GM06990 (cell line): ENCODE results near the gene EPHB4.
"Not testable (repeated sequence)": the region's sequence is repeated elsewhere in the genome, so short reads cannot be mapped to it uniquely, and the experiment has no call there.

Experiments
- DNase-seq: peaks from one replicate; pipeline ENCODE4 v3.0.0-alpha.2; 2011; ENCODE audit not compliant: insufficient read length; ENCODE audit errors: extremely low read depth
- H3K27me3 ChIP-seq: replicated peaks from 2 replicates; pipeline ENCODE4 v1.6.0; 2011; ENCODE audit warnings: low read length; ENCODE audit not compliant: control insufficient read depth, insufficient read depth
- H3K36me3 ChIP-seq: 2 replicates; pipeline ENCODE4 v1.5.1; 2011; ENCODE audit warnings: low read length; ENCODE audit not compliant: control insufficient read depth, insufficient read depth
- H3K4me3 ChIP-seq: replicated peaks from 2 replicates; pipeline ENCODE4 v1.5.1; 2011; ENCODE audit warnings: low read depth, mild to moderate bottlenecking, control low read depth, low read length
- TF ChIP-seq, protein P1 (sequence below): IDR thresholded peaks from 2 replicates; pipeline ENCODE4 v1.5.1; 2011; ENCODE audit warnings: low read length, control low read depth, mild to moderate bottlenecking, inconsistent platforms; ENCODE audit not compliant: insufficient read depth, poor library complexity, severe bottlenecking

The EPHB4 gene

GRCh38 chr7:100811480-100811879 lies 15.8 kb downstream of the EPHB4 start:
- Histone ChIP-seq H3K36me3 (no peaks in the 10 kb centered on the region), H3K27me3 (no peaks in the 10 kb centered on the region), H3K4me3 (no peak overlapping the region)
- no peak for DNase-seq
- TF ChIP-seq, protein P1, sequence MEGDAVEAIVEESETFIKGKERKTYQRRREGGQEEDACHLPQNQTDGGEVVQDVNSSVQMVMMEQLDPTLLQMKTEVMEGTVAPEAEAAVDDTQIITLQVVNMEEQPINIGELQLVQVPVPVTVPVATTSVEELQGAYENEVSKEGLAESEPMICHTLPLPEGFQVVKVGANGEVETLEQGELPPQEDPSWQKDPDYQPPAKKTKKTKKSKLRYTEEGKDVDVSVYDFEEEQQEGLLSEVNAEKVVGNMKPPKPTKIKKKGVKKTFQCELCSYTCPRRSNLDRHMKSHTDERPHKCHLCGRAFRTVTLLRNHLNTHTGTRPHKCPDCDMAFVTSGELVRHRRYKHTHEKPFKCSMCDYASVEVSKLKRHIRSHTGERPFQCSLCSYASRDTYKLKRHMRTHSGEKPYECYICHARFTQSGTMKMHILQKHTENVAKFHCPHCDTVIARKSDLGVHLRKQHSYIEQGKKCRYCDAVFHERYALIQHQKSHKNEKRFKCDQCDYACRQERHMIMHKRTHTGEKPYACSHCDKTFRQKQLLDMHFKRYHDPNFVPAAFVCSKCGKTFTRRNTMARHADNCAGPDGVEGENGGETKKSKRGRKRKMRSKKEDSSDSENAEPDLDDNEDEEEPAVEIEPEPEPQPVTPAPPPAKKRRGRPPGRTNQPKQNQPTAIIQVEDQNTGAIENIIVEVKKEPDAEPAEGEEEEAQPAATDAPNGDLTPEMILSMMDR: no peak

- Histone ChIP-seq H3K27me3 (no peaks in the 10 kb centered on the region), H3K4me3 (no peak overlapping the region), H3K36me3 (no peaks in the 10 kb centered on the region)
- TF ChIP-seq, protein P1: no peak
- no peak for DNase-seq
Measured at GRCh38 chr7:100808354-100808875, 18.9 kb downstream of the EPHB4 start.

DNA sequence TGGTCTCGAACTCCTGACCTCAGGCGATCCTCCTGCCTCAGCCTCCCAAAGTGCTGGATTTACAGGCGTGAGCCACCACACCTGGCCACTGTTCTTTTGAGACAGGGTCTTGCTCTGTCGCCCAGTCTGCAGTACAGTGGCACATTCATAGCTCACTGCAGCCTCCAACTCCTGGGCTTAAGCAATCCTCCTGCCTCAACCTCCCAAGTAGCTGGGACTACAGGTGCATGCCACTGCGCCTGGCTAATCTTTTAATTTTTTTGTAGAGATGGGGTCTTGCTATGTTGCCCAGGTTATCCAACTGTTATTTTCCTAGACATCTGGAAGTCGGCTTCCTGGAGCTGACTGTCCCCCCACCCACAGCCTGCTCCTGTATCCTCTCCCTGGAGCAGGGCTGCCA lies 20.4 kb downstream of the EPHB4 start:
- H3K36me3 ChIP-seq, H3K27me3 ChIP-seq, DNase-seq, H3K4me3 ChIP-seq: not testable (repeated sequence)

DNA sequence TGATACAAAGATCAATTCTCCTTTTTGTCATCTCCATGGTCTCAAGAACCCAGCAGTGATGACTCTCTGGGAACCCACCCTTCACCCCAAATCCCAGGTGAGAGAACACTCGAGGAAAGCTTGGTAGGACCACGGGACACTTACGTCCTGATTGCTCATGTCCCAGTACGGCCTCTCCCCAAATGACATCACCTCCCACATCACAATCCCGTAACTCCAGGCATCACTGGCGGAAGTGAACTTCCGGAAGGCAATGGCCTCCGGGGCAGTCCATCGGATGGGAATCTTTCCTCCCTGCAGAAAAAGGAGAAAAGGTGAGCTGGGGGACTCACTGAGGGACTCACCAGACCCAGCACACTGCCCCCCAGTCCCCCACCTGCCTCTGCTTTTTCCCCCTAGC lies 21.0 kb downstream of the EPHB4 start:
- Histone ChIP-seq H3K36me3 (no peaks in the 10 kb centered on the region), H3K4me3 (no peak overlapping the region), H3K27me3 (no peaks in the 10 kb centered on the region)
- DNase-seq: no peak
- TF ChIP-seq, protein P1: no peak

DNA sequence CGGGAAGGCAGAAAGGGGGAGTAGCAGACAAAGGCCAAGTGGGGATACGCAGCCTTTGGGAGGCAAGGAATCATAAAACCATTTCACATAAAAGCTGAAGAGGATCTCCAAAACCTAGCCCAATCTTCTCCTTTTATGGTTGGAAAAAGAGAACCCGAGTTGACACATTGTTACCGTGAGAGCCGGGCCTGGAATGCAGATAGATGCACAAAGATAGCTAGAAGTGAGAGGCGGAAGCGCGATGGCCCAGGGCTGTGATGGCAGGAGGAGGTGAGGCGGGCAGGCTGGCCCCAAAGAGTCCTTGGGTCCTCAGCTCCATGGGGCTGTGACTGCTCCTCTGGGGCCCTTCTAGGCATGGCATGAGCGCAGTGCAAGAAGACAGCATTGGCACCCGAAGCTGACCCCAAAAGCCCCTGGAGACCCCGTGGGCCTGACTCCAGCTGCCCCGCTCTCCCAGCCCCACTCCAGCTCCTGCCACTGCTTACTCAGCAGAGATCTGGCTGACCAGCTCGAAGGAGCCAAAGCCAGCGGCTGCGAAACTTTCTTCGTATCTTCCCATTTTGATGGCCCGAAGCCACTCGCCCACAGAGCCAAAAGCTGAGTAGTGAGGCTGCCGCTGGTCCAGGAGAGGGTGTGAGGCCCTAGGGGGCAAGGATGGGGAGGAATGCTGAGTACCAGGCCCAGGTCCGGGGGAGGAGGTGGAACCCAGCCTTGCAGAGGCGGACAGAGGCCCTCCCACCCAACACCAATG lies 22.5 kb downstream of the EPHB4 start:
- Histone ChIP-seq H3K4me3 (no peak overlapping the region), H3K36me3 (no peaks in the 10 kb centered on the region), H3K27me3 (no peaks in the 10 kb centered on the region; the same call in 1 of the 2 replicates)
- DNase-seq: no peak
- TF ChIP-seq, protein P1: no peak

DNA sequence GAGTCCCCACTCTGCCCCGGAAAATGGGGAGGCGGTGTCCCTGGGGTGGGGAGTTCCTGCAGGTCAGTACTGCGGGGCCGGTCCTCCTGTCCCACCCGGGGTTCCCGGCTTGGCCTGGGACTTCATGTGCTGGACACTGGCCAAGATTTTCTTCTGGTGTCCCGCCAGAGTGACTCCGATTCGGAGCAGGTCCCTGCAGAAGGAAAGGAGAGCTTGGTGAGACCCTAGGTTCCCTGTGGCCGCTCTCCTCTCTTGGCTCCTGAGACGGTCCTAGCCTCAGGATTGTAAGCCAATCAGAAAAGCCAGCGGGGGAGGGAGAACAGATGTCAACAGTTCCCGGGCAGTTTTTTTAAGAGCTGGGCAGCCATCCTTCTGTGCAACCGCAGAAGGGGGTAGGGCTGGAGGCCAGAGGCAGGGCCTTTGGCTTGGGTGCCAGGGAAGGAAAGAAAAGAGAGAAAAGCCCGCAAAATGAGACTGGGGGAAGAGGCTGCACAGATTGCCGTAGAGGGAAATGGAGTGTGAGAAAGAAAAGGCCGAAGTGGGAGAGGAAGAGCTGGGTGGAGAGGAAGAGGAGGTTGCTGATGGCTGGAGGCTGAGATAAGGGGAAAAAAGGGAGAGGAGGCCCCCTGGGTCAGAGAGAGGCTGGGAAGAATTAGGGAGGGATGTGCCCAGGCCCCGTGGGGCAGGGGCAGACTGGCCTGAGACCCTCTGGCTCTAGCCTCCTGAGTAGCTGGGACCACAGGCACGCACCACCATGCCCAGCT lies 23.7 kb downstream of the EPHB4 start:
- peak; percentile 74 for DNase-seq
- no peaks in the 10 kb centered on the region; the same call in 1 of the 2 replicates for H3K27me3 ChIP-seq
- TF ChIP-seq, protein P1: no peak
- peak overlapping the region; percentile 56 for H3K4me3 ChIP-seq
- H3K36me3 ChIP-seq: no peaks in the 10 kb centered on the region
